ENCODE data around the gene FCGR2B.
"Not testable (repeated sequence)": the region's sequence is repeated elsewhere in the genome, so short reads cannot be mapped to it uniquely, and the experiment has no call there.

- TF ChIP-seq POLR2AphosphoS5 (IDR thresholded peaks at IDR 0.05; ENCODE audit: low read depth); CTCF (conservative IDR thresholded peaks at IDR 0.05; ENCODE audit: low read depth in 2 of 2); CREB1 (CRISPR knock-in tag; IDR thresholded peaks at IDR 0.05; ENCODE audit: low read depth); EZH2phosphoT487 (IDR thresholded peaks at IDR 0.05; ENCODE audit: unreplicated experiment); EZH2 (IDR thresholded peaks at IDR 0.05; ENCODE audit: low read depth, unreplicated experiment); NANOG (IDR thresholded peaks at IDR 0.05; ENCODE audit: borderline replicate concordance); STAT1 (IDR thresholded peaks at IDR 0.05; ENCODE audit: unreplicated experiment); ZNF331 (CRISPR knock-in tag; IDR thresholded peaks at IDR 0.05; ENCODE audit: low read depth); JUNB (IDR thresholded peaks at IDR 0.05; ENCODE audit: unreplicated experiment); ZNF114 (CRISPR knock-in tag; IDR thresholded peaks at IDR 0.05): not testable (repeated sequence)
- TF ChIP-seq, protein P1, sequence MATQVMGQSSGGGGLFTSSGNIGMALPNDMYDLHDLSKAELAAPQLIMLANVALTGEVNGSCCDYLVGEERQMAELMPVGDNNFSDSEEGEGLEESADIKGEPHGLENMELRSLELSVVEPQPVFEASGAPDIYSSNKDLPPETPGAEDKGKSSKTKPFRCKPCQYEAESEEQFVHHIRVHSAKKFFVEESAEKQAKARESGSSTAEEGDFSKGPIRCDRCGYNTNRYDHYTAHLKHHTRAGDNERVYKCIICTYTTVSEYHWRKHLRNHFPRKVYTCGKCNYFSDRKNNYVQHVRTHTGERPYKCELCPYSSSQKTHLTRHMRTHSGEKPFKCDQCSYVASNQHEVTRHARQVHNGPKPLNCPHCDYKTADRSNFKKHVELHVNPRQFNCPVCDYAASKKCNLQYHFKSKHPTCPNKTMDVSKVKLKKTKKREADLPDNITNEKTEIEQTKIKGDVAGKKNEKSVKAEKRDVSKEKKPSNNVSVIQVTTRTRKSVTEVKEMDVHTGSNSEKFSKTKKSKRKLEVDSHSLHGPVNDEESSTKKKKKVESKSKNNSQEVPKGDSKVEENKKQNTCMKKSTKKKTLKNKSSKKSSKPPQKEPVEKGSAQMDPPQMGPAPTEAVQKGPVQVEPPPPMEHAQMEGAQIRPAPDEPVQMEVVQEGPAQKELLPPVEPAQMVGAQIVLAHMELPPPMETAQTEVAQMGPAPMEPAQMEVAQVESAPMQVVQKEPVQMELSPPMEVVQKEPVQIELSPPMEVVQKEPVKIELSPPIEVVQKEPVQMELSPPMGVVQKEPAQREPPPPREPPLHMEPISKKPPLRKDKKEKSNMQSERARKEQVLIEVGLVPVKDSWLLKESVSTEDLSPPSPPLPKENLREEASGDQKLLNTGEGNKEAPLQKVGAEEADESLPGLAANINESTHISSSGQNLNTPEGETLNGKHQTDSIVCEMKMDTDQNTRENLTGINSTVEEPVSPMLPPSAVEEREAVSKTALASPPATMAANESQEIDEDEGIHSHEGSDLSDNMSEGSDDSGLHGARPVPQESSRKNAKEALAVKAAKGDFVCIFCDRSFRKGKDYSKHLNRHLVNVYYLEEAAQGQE (IDR thresholded peaks at IDR 0.05; ENCODE audit: unreplicated experiment), result not testable (repeated sequence)
- TF ChIP-seq, protein P2, sequence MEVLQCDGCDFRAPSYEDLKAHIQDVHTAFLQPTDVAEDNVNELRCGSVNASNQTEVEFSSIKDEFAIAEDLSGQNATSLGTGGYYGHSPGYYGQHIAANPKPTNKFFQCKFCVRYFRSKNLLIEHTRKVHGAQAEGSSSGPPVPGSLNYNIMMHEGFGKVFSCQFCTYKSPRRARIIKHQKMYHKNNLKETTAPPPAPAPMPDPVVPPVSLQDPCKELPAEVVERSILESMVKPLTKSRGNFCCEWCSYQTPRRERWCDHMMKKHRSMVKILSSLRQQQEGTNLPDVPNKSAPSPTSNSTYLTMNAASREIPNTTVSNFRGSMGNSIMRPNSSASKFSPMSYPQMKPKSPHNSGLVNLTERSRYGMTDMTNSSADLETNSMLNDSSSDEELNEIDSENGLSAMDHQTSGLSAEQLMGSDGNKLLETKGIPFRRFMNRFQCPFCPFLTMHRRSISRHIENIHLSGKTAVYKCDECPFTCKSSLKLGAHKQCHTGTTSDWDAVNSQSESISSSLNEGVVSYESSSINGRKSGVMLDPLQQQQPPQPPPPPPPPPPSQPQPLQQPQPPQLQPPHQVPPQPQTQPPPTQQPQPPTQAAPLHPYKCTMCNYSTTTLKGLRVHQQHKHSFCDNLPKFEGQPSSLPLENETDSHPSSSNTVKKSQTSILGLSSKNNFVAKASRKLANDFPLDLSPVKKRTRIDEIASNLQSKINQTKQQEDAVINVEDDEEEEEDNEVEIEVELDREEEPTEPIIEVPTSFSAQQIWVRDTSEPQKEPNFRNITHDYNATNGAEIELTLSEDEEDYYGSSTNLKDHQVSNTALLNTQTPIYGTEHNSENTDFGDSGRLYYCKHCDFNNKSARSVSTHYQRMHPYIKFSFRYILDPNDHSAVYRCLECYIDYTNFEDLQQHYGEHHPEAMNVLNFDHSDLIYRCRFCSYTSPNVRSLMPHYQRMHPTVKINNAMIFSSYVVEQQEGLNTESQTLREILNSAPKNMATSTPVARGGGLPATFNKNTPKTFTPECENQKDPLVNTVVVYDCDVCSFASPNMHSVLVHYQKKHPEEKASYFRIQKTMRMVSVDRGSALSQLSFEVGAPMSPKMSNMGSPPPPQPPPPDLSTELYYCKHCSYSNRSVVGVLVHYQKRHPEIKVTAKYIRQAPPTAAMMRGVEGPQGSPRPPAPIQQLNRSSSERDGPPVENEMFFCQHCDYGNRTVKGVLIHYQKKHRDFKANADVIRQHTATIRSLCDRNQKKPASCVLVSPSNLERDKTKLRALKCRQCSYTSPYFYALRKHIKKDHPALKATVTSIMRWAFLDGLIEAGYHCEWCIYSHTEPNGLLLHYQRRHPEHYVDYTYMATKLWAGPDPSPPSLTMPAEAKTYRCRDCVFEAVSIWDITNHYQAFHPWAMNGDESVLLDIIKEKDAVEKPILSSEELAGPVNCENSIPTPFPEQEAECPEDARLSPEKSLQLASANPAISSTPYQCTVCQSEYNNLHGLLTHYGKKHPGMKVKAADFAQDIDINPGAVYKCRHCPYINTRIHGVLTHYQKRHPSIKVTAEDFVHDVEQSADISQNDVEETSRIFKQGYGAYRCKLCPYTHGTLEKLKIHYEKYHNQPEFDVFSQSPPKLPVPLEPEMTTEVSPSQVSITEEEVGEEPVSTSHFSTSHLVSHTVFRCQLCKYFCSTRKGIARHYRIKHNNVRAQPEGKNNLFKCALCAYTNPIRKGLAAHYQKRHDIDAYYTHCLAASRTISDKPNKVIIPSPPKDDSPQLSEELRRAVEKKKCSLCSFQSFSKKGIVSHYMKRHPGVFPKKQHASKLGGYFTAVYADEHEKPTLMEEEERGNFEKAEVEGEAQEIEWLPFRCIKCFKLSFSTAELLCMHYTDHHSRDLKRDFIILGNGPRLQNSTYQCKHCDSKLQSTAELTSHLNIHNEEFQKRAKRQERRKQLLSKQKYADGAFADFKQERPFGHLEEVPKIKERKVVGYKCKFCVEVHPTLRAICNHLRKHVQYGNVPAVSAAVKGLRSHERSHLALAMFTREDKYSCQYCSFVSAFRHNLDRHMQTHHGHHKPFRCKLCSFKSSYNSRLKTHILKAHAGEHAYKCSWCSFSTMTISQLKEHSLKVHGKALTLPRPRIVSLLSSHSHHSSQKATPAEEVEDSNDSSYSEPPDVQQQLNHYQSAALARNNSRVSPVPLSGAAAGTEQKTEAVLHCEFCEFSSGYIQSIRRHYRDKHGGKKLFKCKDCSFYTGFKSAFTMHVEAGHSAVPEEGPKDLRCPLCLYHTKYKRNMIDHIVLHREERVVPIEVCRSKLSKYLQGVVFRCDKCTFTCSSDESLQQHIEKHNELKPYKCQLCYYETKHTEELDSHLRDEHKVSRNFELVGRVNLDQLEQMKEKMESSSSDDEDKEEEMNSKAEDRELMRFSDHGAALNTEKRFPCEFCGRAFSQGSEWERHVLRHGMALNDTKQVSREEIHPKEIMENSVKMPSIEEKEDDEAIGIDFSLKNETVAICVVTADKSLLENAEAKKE (CRISPR knock-in tag; IDR thresholded peaks at IDR 0.05), result not testable (repeated sequence)
- TF ChIP-seq, protein P3, sequence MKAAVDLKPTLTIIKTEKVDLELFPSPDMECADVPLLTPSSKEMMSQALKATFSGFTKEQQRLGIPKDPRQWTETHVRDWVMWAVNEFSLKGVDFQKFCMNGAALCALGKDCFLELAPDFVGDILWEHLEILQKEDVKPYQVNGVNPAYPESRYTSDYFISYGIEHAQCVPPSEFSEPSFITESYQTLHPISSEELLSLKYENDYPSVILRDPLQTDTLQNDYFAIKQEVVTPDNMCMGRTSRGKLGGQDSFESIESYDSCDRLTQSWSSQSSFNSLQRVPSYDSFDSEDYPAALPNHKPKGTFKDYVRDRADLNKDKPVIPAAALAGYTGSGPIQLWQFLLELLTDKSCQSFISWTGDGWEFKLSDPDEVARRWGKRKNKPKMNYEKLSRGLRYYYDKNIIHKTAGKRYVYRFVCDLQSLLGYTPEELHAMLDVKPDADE (IDR thresholded peaks at IDR 0.05), result not testable (repeated sequence)
Measured at GRCh38 chr1:161671045-161672020, 8.4 kb downstream of the FCGR2B start.
